ENCODE results near the gene LY6G6F.

Gene LY6G6F

GRCh38 chr6:31706599-31706998 is at the start of gene LY6G6F:
Gene LY6G6F, plus strand, starts transcription at chr6:31706866. Its CDS starts 41 bp downstream, at chr6:31706907.
- no peak for DNase-seq (ENCODE audit: low read depth, low spot score)

- no peak for DNase-seq (ENCODE audit: low read depth, low spot score)
Observed at GRCh38 chr6:31657406-31658157, 49.1 kb upstream of the LY6G6F start.

- DNase-seq (ENCODE audit: low read depth, low spot score): no peak
Observed at GRCh38 chr6:31658158-31658688, 48.4 kb upstream of the LY6G6F start.

GRCh38 chr6:31658983-31659648 is 47.5 kb upstream of the LY6G6F start:
- no peak for DNase-seq (ENCODE audit: low read depth, low spot score)

- no peak for DNase-seq (ENCODE audit: low read depth, low spot score)
Observed at GRCh38 chr6:31659649-31660380, 46.9 kb upstream of the LY6G6F start.

GRCh38 chr6:31660381-31661261 is 46.0 kb upstream of the LY6G6F start, which contains the start of gene C6orf47:
Gene C6orf47, minus strand, starts transcription at chr6:31660778. Its CDS starts 831 bp downstream, at chr6:31659947.
- DNase-seq (ENCODE audit: low read depth, low spot score): no peak

- no peak for DNase-seq (ENCODE audit: low read depth, low spot score)
Observed at GRCh38 chr6:31661262-31662123, 45.2 kb upstream of the LY6G6F start.

GRCh38 chr6:31662124-31662723 is 44.4 kb upstream of the LY6G6F start:
- DNase-seq (ENCODE audit: low read depth, low spot score): no peak

GRCh38 chr6:31663126-31663960 is 43.3 kb upstream of the LY6G6F start:
- DNase-seq (ENCODE audit: low read depth, low spot score): no peak

GRCh38 chr6:31663961-31664789 is 42.5 kb upstream of the LY6G6F start:
- DNase-seq (ENCODE audit: low read depth, low spot score): no peak

- no peak for DNase-seq (ENCODE audit: low read depth, low spot score)
Observed at GRCh38 chr6:31664790-31665500, 41.7 kb upstream of the LY6G6F start, which contains the start of gene GPANK1. Gene GPANK1, minus strand, starts transcription at chr6:31664997. Its CDS starts 519 bp downstream, at chr6:31664478.

- DNase-seq (ENCODE audit: low read depth, low spot score): peak; percentile 94
Observed at GRCh38 chr6:31665501-31666336, 40.9 kb upstream of the LY6G6F start, which contains the start of gene CSNK2B. Gene CSNK2B, plus strand, starts transcription at chr6:31666080. Its CDS starts 752 bp downstream, at chr6:31666832.

- DNase-seq (ENCODE audit: low read depth, low spot score): no peak
Observed at GRCh38 chr6:31666337-31666965, 40.2 kb upstream of the LY6G6F start.

GRCh38 chr6:31669676-31670075 is 37.0 kb upstream of the LY6G6F start, which contains the start of gene LY6G5B:
Gene LY6G5B, plus strand, starts transcription at chr6:31669976. Its CDS starts 975 bp downstream, at chr6:31670951.
- no peak for DNase-seq (ENCODE audit: low read depth, low spot score)

GRCh38 chr6:31676322-31676903 is 30.3 kb upstream of the LY6G6F start:
- DNase-seq (ENCODE audit: low read depth, low spot score): no peak
